HCT116 (cell line): ENCODE measurements around the gene GDPD5. TPM values are rescaled to one million over a fixed set of nuclear protein-coding genes. Genes with fewer than 3 reads are reported as not detected.

Experiments
- ATAC-seq: fragments of 200-7000 bp; cut with Tn5 transposase; 2 replicates; pipeline ENCODE4 v1.9.1; 2020; ENCODE audit warnings: mild to moderate bottlenecking, moderate library complexity
- BruUV-seq: library from RNA; stranded (reverse); fragments of 400-500 nt; replicated peaks from 2 replicates; lab custom pipeline; 2021; lab: Mats Ljungman, UMichigan
- CTCF ChIA-PET: fragments of 300-600 bp; sonication (Branson Sonifier 250); formaldehyde crosslinking; loops from one replicate; lab custom pipeline; 2021; ENCODE audit warnings: antibody characterized with exemption; lab: Charles Lee
- POLR2A ChIA-PET: fragments of 300-600, 350-600 bp; sonication (Branson Sonifier 250); formaldehyde crosslinking; loops from one replicate; lab custom pipeline; 2021; ENCODE audit warnings: antibody characterized with exemption; lab: Charles Lee
- RAD21 ChIA-PET, 2 experiments: fragments of 300-600 bp; sonication (Branson Sonifier 250); formaldehyde crosslinking; loops; one replicate each; lab custom pipeline; 2023; ENCODE audit warnings: low total read pairs in 2 of 2; ENCODE audit not compliant: uncharacterized antibody in 2 of 2, unreplicated experiment in 2 of 2, low non-redundant PET in 1 of 2; lab: Charles Lee
- DNase-seq: peaks from one replicate; pipeline ENCODE4 v3.0.0-alpha.2; 2010; ENCODE audit warnings: low read depth, low spot score
- H2AFZ ChIP-seq: fragments of 200-600 bp; shearing (Covaris generic), sonication (generic); 2 replicates; pipeline ENCODE4 v1.6.1; 2017; ENCODE audit warnings: low read depth, mixed run types, mixed read lengths, antibody characterized with exemption, low read length; ENCODE audit not compliant: poor library complexity, severe bottlenecking
- H3K27ac ChIP-seq: 2 replicates; pipeline ENCODE4 v1.5.1; 2012; ENCODE audit warnings: low read depth, low read length
- H3K27me3 ChIP-seq: fragments of 200-600 bp; sonication (generic); 2 replicates; pipeline ENCODE4 v1.6.1; 2016; ENCODE audit warnings: mixed run types, low read length, mixed read lengths; ENCODE audit not compliant: insufficient read depth
- H3K36me3 ChIP-seq, 2 experiments: fragments of 200-500 bp in 1 of 2; fragments of 200-600 bp in 1 of 2; sonication (Bioruptor generic) in 1 of 2; sonication (generic) in 1 of 2; 2 replicates each; pipeline versions ENCODE4 v1.5.1 to v1.6.1; 2014 to 2016; ENCODE audit warnings: low read length in 2 of 2, inconsistent platforms in 1 of 2, mixed read lengths in 1 of 2, mixed run types in 1 of 2; ENCODE audit not compliant: insufficient read depth in 2 of 2, control insufficient read depth in 1 of 2
- H3K4me1 ChIP-seq, 2 experiments: fragments of 200-600 bp in 1 of 2; sonication (generic) in 1 of 2; 2 replicates each; pipeline versions ENCODE4 v1.5.1 to v1.6.1; 2012 to 2017; ENCODE audit warnings: low read length in 2 of 2, inconsistent platforms in 1 of 2, mild to moderate bottlenecking in 1 of 2, mixed read lengths in 1 of 2, mixed run types in 1 of 2, moderate library complexity in 1 of 2; ENCODE audit not compliant: insufficient read depth in 2 of 2, control insufficient read depth in 1 of 2
- H3K4me2 ChIP-seq: fragments of 200-600 bp; sonication (generic); 2 replicates; pipeline ENCODE4 v1.6.1; 2017; ENCODE audit warnings: mixed run types, low read length, mixed read lengths
- H3K4me3 ChIP-seq, 2 experiments: fragments of 200-600 bp in 1 of 2; sonication (generic) in 1 of 2; replicated peaks in 1 of 2; 2 replicates each; pipeline ENCODE4 v1.5.1; 2011 to 2016; ENCODE audit warnings: low read length in 2 of 2, control low read depth in 1 of 2, low read depth in 1 of 2, mild to moderate bottlenecking in 1 of 2, mixed read lengths in 1 of 2, mixed run types in 1 of 2
- H3K79me2 ChIP-seq: fragments of 200-600 bp; sonication (generic); 2 replicates; pipeline ENCODE4 v1.6.1; 2017; ENCODE audit warnings: mild to moderate bottlenecking, mixed run types, low read length, moderate library complexity, mixed read lengths; ENCODE audit not compliant: insufficient read depth
- H3K9ac ChIP-seq: fragments of 200-600 bp; sonication (generic); 2 replicates; pipeline ENCODE4 v1.6.1; 2016; ENCODE audit warnings: low read length, mixed read lengths
- H3K9me2 ChIP-seq: fragments of 200-600 bp; sonication (generic), shearing (Covaris generic); 2 replicates; pipeline ENCODE4 v1.6.1; 2017; ENCODE audit warnings: mixed run types, mild to moderate bottlenecking, moderate library complexity; ENCODE audit not compliant: insufficient read depth
- H3K9me3 ChIP-seq, 2 experiments: fragments of 200-500 bp in 1 of 2; fragments of 200-600 bp in 1 of 2; sonication (Bioruptor generic) in 1 of 2; sonication (generic) in 1 of 2; 2 replicates each; pipeline ENCODE4 v1.6.1; 2014 to 2017; ENCODE audit warnings: low read length in 2 of 2, mixed read lengths in 2 of 2, inconsistent platforms in 1 of 2, low read depth in 1 of 2, mild to moderate bottlenecking in 1 of 2, mixed run types in 1 of 2, moderate library complexity in 1 of 2; ENCODE audit not compliant: control insufficient read depth in 1 of 2, insufficient read depth in 1 of 2
- H4K20me1 ChIP-seq: fragments of 200-600 bp; sonication (generic), shearing (Covaris generic); 2 replicates; pipeline ENCODE4 v1.6.1; 2017; ENCODE audit warnings: mixed run types, mild to moderate bottlenecking, moderate library complexity; ENCODE audit not compliant: insufficient read depth
- CBX3 ChIP-seq: IDR thresholded peaks from 2 replicates; pipeline ENCODE4 v1.6.1; 2012; ENCODE audit warnings: low read depth
- POLR2A ChIP-seq: IDR thresholded peaks from 2 replicates; pipeline ENCODE4 v1.7.0; 2011; ENCODE audit warnings: borderline replicate concordance; ENCODE audit not compliant: insufficient read depth, insufficient read length; ENCODE audit errors: extremely low read depth
- POLR2AphosphoS5 ChIP-seq: IDR thresholded peaks from 2 replicates; pipeline ENCODE4 v1.6.1; 2011; ENCODE audit warnings: mild to moderate bottlenecking, low read depth, low read length, moderate library complexity
- REST ChIP-seq: IDR thresholded peaks from 2 replicates; pipeline ENCODE4 v1.6.1; 2012; ENCODE audit warnings: low read depth
- SRF ChIP-seq: IDR thresholded peaks from 2 replicates; pipeline ENCODE4 v1.6.1; 2012; ENCODE audit warnings: low read depth
- YY1 ChIP-seq: IDR thresholded peaks from 2 replicates; pipeline ENCODE4 v1.6.1; 2011; ENCODE audit warnings: low read length, low read depth, moderate library complexity, mild to moderate bottlenecking; ENCODE audit not compliant: insufficient replicate concordance; ENCODE audit errors: extremely low read depth
- ZBTB33 ChIP-seq: IDR thresholded peaks from 2 replicates; pipeline ENCODE4 v1.6.1; 2011; ENCODE audit warnings: mild to moderate bottlenecking, low read length, moderate library complexity; ENCODE audit not compliant: insufficient replicate concordance; ENCODE audit errors: extremely low read depth
- ZFX ChIP-seq: fragments of 450-650 bp; IDR thresholded peaks from 2 replicates; pipeline ENCODE4 v1.6.1; 2017
- intact Hi-C: fragments of 100-400 bp; cut with micrococcal nuclease; formaldehyde crosslinking; loops from 2 replicates; pipeline ENCODE4 v1.10.0; 2022
- total RNA-seq: library from RNA; stranded (reverse); gene quantifications from one replicate; pipeline ENCODE4 v1.2.1, GENCODE V29; 2021; ENCODE audit not compliant: unreplicated experiment
- TF ChIP-seq, protein P1 (sequence below), 3 experiments: fragments of 200-600 bp in 1 of 3; sonication (generic) in 1 of 3; IDR thresholded peaks in 2 of 3; conservative IDR thresholded peaks in 1 of 3; 2 replicates each; pipeline ENCODE4 v1.5.1; 2012 to 2017; ENCODE audit warnings: low read depth in 2 of 3, low read length in 2 of 3, antibody characterized with exemption in 1 of 3, borderline replicate concordance in 1 of 3, control low read depth in 1 of 3, mild to moderate bottlenecking in 1 of 3, mixed read lengths in 1 of 3, mixed run types in 1 of 3, moderate library complexity in 1 of 3; ENCODE audit not compliant: insufficient read depth in 1 of 3
- TF ChIP-seq, protein P2 (sequence below): IDR thresholded peaks from 2 replicates; pipeline ENCODE4 v1.6.1; 2012

Gene GDPD5
- total RNA-seq, 1 experiment from 2014 or later = 27.5 TPM

GRCh38 chr11:75469785-75470405 lies 55.8 kb downstream of the GDPD5 start:
- no peak overlapping the region for H3K27ac ChIP-seq
- no peak for DNase-seq
- H3K9me2 ChIP-seq = no peaks in the 10 kb centered on the region
- H3K4me3 ChIP-seq = no peak overlapping the region
- no peaks in the 10 kb centered on the region; a peak in 1 of 4 replicates for H3K36me3 ChIP-seq
- CTCF ChIA-PET = no interaction called here
- POLR2A ChIA-PET = no interaction called here
- no peaks in the 10 kb centered on the region for H3K79me2 ChIP-seq
- no peak overlapping the region for H3K4me2 ChIP-seq
- H2AFZ ChIP-seq = no peak overlapping the region
- no peaks in the 10 kb centered on the region for H3K9me3 ChIP-seq
- no peak for ATAC-seq
- peaks cover 0 to 6% of the 10 kb centered on the region in 2 experiments; a peak in 1 of 4 replicates for H3K4me1 ChIP-seq
- H3K27me3 ChIP-seq = no peaks in the 10 kb centered on the region
- H3K9ac ChIP-seq = no peak overlapping the region
- TF ChIP-seq SRF (no peak), CBX3 (no peak), POLR2A (no peak), ZFX (no peak), YY1 (no peak), ZBTB33 (no peak), REST (no peak), POLR2AphosphoS5 (no peak)
- TF ChIP-seq, protein P1, sequence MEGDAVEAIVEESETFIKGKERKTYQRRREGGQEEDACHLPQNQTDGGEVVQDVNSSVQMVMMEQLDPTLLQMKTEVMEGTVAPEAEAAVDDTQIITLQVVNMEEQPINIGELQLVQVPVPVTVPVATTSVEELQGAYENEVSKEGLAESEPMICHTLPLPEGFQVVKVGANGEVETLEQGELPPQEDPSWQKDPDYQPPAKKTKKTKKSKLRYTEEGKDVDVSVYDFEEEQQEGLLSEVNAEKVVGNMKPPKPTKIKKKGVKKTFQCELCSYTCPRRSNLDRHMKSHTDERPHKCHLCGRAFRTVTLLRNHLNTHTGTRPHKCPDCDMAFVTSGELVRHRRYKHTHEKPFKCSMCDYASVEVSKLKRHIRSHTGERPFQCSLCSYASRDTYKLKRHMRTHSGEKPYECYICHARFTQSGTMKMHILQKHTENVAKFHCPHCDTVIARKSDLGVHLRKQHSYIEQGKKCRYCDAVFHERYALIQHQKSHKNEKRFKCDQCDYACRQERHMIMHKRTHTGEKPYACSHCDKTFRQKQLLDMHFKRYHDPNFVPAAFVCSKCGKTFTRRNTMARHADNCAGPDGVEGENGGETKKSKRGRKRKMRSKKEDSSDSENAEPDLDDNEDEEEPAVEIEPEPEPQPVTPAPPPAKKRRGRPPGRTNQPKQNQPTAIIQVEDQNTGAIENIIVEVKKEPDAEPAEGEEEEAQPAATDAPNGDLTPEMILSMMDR (IDR thresholded peaks at IDR 0.05 in 2 of 3, conservative IDR thresholded peaks at IDR 0.05 in 1 of 3; ENCODE audit: borderline replicate concordance in 1 of 3, insufficient read depth in 1 of 3, low read depth in 2 of 3, low read length in 2 of 3) = no peak
- TF ChIP-seq, protein P2, sequence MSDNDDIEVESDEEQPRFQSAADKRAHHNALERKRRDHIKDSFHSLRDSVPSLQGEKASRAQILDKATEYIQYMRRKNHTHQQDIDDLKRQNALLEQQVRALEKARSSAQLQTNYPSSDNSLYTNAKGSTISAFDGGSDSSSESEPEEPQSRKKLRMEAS = no peak
- TF ChIP-seq, all 23 proteins: peak for 0
- RAD21 ChIA-PET = no interaction called here
- intact Hi-C loops = no loop called here
- BruUV-seq = no TSS peak
- no peaks in the 10 kb centered on the region for H4K20me1 ChIP-seq
